NT2/D1 (cell line): ENCODE results near the gene TPX2.

Experiments used
- DNase-seq: peaks from one replicate; pipeline ENCODE4 v3.0.0-alpha.2; 2011; ENCODE audit warnings: low read depth, low spot score
- H3K27me3 ChIP-seq: 2 replicates; pipeline ENCODE4 v1.6.0; 2011; ENCODE audit warnings: mild to moderate bottlenecking; ENCODE audit not compliant: insufficient read length, insufficient read depth
- H3K36me3 ChIP-seq: 2 replicates; pipeline ENCODE4 v1.6.1; 2011; ENCODE audit warnings: mild to moderate bottlenecking, low read length, mixed read lengths; ENCODE audit not compliant: insufficient read depth, insufficient read length
- H3K4me1 ChIP-seq: 2 replicates; pipeline ENCODE4 v1.5.1; 2011; ENCODE audit not compliant: insufficient read depth, insufficient read length
- H3K4me3 ChIP-seq: 2 replicates; pipeline ENCODE4 v1.5.1; 2011; ENCODE audit warnings: low read depth; ENCODE audit not compliant: insufficient read length
- H3K9ac ChIP-seq: 2 replicates; pipeline ENCODE4 v1.6.0; 2011; ENCODE audit warnings: low read depth; ENCODE audit not compliant: insufficient read length
- H3K9me3 ChIP-seq: 2 replicates; pipeline ENCODE4 v1.5.1; 2011; ENCODE audit warnings: mild to moderate bottlenecking, low read length; ENCODE audit not compliant: insufficient read depth
- SUZ12 ChIP-seq: IDR thresholded peaks from 2 replicates; pipeline ENCODE4 v1.6.1; 2011; ENCODE audit not compliant: insufficient read length, insufficient read depth; ENCODE audit errors: extremely low read depth
- YY1 ChIP-seq: IDR thresholded peaks from 2 replicates; pipeline ENCODE4 v1.6.1; 2011; ENCODE audit not compliant: insufficient read length, insufficient read depth
- ZNF274 ChIP-seq: IDR thresholded peaks from 2 replicates; pipeline ENCODE4 v1.6.1; 2011; ENCODE audit warnings: mild to moderate bottlenecking, low read depth, low read length

The TPX2 gene

DNA sequence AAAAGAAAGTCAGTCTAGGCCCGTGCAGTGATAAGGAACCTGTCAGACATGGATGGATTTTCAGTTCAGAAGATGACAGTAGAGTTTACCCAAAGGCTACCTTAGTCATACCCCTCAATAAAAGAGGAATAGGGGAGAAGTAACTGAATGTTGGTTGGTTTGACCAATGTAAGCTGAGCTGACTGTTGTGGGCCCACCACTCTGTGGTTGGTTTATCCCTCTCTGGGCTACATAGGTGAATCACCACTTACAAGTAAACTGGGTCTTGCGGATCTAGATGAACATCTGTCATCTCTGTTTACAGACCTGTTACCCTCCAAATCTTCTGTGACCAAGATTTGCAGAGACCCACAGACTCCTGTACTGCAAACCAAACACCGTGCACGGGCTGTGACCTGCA, 42.9 kb downstream of the TPX2 start:
- Histone ChIP-seq H3K9me3 (no peaks in the 10 kb centered on the region), H3K36me3 (peaks cover 87% of the 10 kb centered on the region), H3K4me1 (no peaks in the 10 kb centered on the region), H3K9ac (no peak overlapping the region), H3K4me3 (no peak overlapping the region), H3K27me3 (no peaks in the 10 kb centered on the region)
- no peak for DNase-seq
- no peak for TF ChIP-seq SUZ12
- TF ChIP-seq YY1, result no peak
- no peak for TF ChIP-seq ZNF274

DNA sequence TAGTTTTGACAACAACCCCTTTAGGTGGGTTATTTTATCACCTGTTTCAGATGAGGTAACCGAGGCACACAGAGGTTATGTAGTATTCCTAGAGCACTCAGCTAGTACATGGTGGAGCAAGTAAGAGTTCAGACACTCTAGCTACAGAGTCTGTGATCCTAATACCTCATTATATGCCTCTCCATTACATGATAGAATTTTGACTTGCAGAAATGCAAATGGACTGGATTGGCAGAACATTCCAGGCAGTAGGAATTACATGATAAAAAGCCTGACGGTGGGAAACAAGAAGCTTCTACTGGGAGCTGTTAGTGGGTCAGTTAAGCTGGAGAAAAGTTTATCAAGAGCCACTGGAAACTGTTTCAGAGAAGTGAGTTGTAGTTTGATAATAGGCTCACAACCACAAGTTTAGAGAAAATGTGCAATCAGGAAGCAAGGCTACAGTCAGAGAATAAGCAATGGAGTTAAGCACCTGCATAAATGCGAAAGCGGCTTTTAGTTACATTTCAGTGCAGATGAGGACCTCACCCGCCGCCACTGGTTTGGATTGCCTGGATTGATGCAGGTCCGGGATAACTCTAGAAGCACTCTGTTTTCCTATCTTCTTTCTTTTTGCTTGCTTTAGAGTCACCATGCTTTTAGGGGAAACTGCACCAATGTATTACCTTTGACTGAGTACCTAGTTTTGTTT, 45.4 kb downstream of the TPX2 start:
- TF ChIP-seq YY1 (no peak), SUZ12 (no peak), ZNF274 (no peak)
- no peaks in the 10 kb centered on the region for H3K27me3 ChIP-seq
- no peak for DNase-seq
- no peaks in the 10 kb centered on the region for H3K9me3 ChIP-seq
- H3K4me1 ChIP-seq, result no peaks in the 10 kb centered on the region
- peaks cover 85% of the 10 kb centered on the region for H3K36me3 ChIP-seq
- no peak overlapping the region for H3K9ac ChIP-seq
- no peak overlapping the region for H3K4me3 ChIP-seq

DNA sequence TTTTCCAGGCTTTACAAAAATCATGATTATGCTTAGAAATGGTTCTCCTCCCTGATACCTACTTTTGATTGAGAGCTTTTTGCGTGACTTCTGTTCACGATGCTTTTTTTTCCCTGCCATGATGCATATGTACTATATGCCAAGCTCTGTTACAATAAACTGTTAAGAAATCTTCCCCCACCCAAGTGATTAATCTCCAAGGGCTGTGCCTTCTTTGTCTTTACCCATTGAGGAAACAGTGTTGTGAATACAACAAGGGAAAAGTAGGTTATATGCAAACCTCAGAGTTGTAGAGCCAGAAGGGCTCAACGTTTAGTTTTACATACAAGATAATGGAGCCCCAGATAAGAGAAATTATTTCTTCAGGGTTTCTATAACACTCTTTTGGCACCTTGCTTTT, 46.0 kb downstream of the TPX2 start:
- H3K4me3 ChIP-seq, result no peak overlapping the region
- TF ChIP-seq SUZ12 (no peak), ZNF274 (no peak), YY1 (no peak)
- H3K4me1 ChIP-seq, result no peaks in the 10 kb centered on the region
- peaks cover 85% of the 10 kb centered on the region for H3K36me3 ChIP-seq
- DNase-seq, result no peak
- no peaks in the 10 kb centered on the region for H3K27me3 ChIP-seq
- H3K9ac ChIP-seq, result no peak overlapping the region
- H3K9me3 ChIP-seq, result no peaks in the 10 kb centered on the region

DNA sequence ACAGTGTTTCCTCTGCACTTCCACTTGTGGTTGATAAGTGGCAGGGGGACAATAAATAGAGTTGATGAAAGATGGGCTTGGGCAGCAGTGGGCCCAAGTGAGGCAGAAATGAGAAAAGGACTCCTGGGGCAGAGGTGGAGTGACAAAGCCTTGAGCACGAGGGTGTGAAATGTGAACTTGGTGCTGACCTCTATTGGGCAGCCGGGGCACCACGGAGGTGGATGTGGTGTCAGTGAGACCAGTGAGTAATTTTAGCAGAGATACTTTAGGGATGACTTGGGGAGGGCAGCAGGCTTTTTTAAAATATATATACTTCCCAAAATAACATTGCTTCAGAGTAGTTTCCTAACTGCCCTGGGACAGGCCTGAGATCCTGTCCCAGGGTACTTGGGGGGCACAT, 49.5 kb downstream of the TPX2 start:
- Histone ChIP-seq H3K4me3 (no peak overlapping the region), H3K9me3 (no peaks in the 10 kb centered on the region), H3K36me3 (peaks cover 85% of the 10 kb centered on the region), H3K4me1 (no peaks in the 10 kb centered on the region), H3K9ac (no peak overlapping the region), H3K27me3 (no peaks in the 10 kb centered on the region)
- DNase-seq, result no peak
- TF ChIP-seq ZNF274 (no peak), YY1 (no peak), SUZ12 (no peak)

DNA sequence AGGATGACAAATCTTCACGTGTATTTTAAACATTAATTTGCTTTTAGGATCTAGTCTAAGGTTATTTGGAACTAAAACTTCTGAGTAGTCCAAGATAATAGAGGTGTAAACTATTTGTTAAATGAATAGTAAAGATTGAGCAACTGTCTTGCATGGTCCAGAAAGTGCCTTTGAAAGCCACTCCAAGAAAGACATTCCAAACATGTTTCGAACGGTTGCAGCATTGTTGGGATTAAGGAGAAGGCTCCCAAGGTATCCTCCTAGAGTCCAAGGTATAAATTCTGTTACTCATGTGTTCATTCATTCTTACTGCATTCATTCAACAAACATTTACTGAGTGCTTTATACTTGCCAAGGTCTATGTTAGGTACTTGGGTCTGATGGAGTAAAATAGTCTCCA, 51.3 kb downstream of the TPX2 start:
- Histone ChIP-seq H3K9ac (no peak overlapping the region), H3K4me1 (no peaks in the 10 kb centered on the region), H3K9me3 (no peaks in the 10 kb centered on the region), H3K36me3 (peaks cover 81% of the 10 kb centered on the region), H3K4me3 (no peak overlapping the region), H3K27me3 (no peaks in the 10 kb centered on the region)
- no peak for DNase-seq
- no peak for TF ChIP-seq ZNF274
- no peak for TF ChIP-seq SUZ12
- no peak for TF ChIP-seq YY1

DNA sequence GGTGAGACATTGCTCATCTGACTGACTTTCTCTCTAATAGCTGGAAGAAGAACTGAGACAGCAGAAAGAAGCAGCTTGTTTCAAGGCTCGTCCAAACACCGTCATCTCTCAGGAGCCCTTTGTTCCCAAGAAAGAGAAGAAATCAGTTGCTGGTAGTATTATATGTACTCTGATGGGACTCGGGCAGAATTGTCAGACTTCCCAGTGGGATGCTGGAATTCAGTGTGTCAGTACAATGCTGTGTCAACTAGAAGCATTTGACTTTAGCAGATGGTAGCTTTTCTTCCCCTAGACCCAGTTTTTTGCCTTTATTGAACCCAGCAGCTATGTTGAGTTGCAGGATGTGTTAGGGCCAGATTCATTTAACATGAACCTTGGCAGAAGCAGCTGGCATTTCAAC, 58.3 kb downstream of the TPX2 start:
- H3K4me1 ChIP-seq, result no peaks in the 10 kb centered on the region
- TF ChIP-seq ZNF274 (no peak), YY1 (no peak), SUZ12 (no peak)
- DNase-seq, result no peak
- no peak overlapping the region for H3K4me3 ChIP-seq
- peaks cover 83% of the 10 kb centered on the region for H3K36me3 ChIP-seq
- no peaks in the 10 kb centered on the region for H3K9me3 ChIP-seq
- H3K27me3 ChIP-seq, result no peaks in the 10 kb centered on the region
- no peak overlapping the region for H3K9ac ChIP-seq

DNA sequence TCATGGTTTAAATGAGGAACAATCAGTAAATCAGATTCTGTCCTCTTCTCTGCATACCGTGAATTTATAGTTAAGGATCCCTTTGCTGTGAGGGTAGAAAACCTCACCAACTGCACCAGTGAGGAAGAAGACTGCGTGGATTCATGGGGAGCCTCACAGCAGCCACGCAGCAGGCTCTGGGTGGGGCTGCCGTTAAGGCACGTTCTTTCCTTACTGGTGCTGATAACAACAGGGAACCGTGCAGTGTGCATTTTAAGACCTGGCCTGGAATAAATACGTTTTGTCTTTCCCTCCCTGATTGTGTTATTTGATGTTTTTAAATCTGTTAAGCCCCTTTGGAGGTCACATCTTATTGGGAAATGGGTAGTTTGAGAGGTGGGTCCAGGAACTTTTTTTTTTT, 62.4 kb downstream of the TPX2 start:
- no peak overlapping the region for H3K9ac ChIP-seq
- no peak for TF ChIP-seq ZNF274
- TF ChIP-seq YY1, result no peak
- no peak for TF ChIP-seq SUZ12
- H3K36me3 ChIP-seq, result peaks cover 80% of the 10 kb centered on the region
- no peaks in the 10 kb centered on the region for H3K9me3 ChIP-seq
- no peaks in the 10 kb centered on the region for H3K27me3 ChIP-seq
- no peaks in the 10 kb centered on the region for H3K4me1 ChIP-seq
- no peak overlapping the region for H3K4me3 ChIP-seq
- no peak for DNase-seq
